ENCODE results near the gene ASAP3. TPM values are rescaled to one million over a fixed set of nuclear protein-coding genes. Genes with fewer than 3 reads are reported as not detected.

The ASAP3 gene
- total and polyA plus RNA-seq, 9 donors, result 37.3 to 147 (median 91.0) TPM

DNA sequence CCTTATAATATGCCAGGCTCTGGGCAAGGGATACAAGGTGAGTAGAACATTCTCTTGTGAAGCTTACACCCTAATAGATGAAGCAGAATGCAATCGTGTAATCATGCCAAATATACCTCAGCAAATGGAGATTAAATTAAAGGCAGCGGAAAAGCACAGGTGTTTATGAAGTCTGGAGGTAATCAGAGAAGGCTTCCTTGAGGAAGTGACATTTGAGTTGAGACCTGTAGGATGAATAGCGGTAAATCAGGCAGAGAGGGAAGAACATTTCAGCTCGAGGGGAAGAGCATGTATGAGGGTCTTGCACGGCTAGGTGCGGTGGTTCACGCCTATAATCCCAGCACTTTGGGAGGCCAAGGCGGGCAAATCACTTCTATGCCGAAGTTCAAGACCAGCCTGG, 33.6 kb upstream of the ASAP3 start:
- TF ChIP-seq CTCF (IDR thresholded peaks at IDR 0.05) (no peak), POLR2A (IDR thresholded peaks at IDR 0.05) (no peak), EP300 (IDR thresholded peaks at IDR 0.05) (no peak)
- WGBS, 3 donors, result 94 to 95% (median 95%) methylated on average over 9 of the region's 9 CpGs
- intact Hi-C loops (cut with DNase I), result no loop called here

GRCh38 chr1:23515905-23516304, 31.9 kb upstream of the ASAP3 start:
- Histone ChIP-seq H3K27me3 (no peaks in the 10 kb centered on the region), H3K4me1 (ENCODE audit: insufficient read depth) (no peaks in the 10 kb centered on the region), H3K4me3 (no peak overlapping the region), H3K36me3 (no peaks in the 10 kb centered on the region), H3K27ac (no peak overlapping the region), H3K9me3 (no peaks in the 10 kb centered on the region)
- TF ChIP-seq POLR2A (IDR thresholded peaks at IDR 0.05) (no peak), EP300 (IDR thresholded peaks at IDR 0.05) (no peak), CTCF (IDR thresholded peaks at IDR 0.05) (no peak)
- WGBS, 3 donors, result 93 to 95% (median 95%) methylated on average over 4 of the region's 4 CpGs
- intact Hi-C loops (cut with DNase I), result no loop called here
- DNase-seq, result no peak

More for the DNA sequence above, 33.6 kb upstream of the ASAP3 start:
- no peak for DNase-seq
- no peaks in the 10 kb centered on the region for H3K9me3 ChIP-seq
- no peaks in the 10 kb centered on the region for H3K4me1 ChIP-seq (ENCODE audit: insufficient read depth)
- no peaks in the 10 kb centered on the region for H3K27me3 ChIP-seq
- H3K4me3 ChIP-seq, result no peak overlapping the region
- H3K36me3 ChIP-seq, result no peaks in the 10 kb centered on the region
- H3K27ac ChIP-seq, result no peak overlapping the region

GRCh38 chr1:23514111-23514679, 30.2 kb upstream of the ASAP3 start:
- intact Hi-C loops (cut with DNase I), result no loop called here
- DNase-seq, result no peak
- H3K36me3 ChIP-seq, result no peaks in the 10 kb centered on the region
- TF ChIP-seq POLR2A (IDR thresholded peaks at IDR 0.05) (no peak), CTCF (IDR thresholded peaks at IDR 0.05) (no peak), EP300 (IDR thresholded peaks at IDR 0.05) (no peak)
- WGBS, 3 donors, result 91 to 96% (median 94%) methylated on average over 3 of the region's 3 CpGs
- H3K9me3 ChIP-seq, result no peaks in the 10 kb centered on the region
- H3K4me1 ChIP-seq (ENCODE audit: insufficient read depth), result no peaks in the 10 kb centered on the region
- no peak overlapping the region for H3K4me3 ChIP-seq
- no peak overlapping the region for H3K27ac ChIP-seq
- no peaks in the 10 kb centered on the region for H3K27me3 ChIP-seq

DNA sequence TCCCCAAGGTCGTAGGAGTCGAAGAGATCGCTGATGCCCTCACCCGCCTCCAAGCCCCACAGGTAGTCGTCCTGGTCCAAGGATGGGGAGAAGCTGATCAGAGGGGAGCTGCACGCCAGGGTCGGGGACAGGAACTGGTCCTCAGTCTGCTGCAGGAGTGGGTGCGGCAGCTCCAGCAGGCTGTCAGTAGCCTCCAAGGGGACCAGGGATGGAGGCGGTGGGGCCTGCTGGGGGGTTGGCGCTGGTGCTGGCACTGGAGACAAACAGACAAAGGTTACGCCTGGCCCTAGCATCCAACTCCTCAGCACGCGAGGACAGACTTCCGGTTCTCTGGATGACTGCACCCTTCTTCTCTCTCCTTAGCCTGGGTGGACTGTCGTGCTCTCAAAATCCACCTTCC, 25.9 kb upstream of the ASAP3 start:
- no peak for DNase-seq
- intact Hi-C loops (cut with DNase I), result no loop called here
- H3K4me3 ChIP-seq, result no peak overlapping the region
- H3K4me1 ChIP-seq (ENCODE audit: insufficient read depth), result no peaks in the 10 kb centered on the region
- 92 to 95% (median 94%) methylated on average over 15 of the region's 15 CpGs for WGBS, 3 donors
- no peak overlapping the region for H3K27ac ChIP-seq
- no peaks in the 10 kb centered on the region for H3K9me3 ChIP-seq
- no peaks in the 10 kb centered on the region for H3K36me3 ChIP-seq
- TF ChIP-seq POLR2A (IDR thresholded peaks at IDR 0.05) (no peak), CTCF (IDR thresholded peaks at IDR 0.05) (no peak), EP300 (IDR thresholded peaks at IDR 0.05) (no peak)
- H3K27me3 ChIP-seq, result no peaks in the 10 kb centered on the region
